LNCaP clone FGC (cell line): ENCODE data around the gene RBM19.

Experiments used
- DNase-seq: peaks from one replicate; pipeline ENCODE4 v3.0.0-alpha.2; 2011; ENCODE audit warnings: low read depth
- H3K4me3 ChIP-seq: 2 replicates; pipeline ENCODE4 v1.5.1; 2011; ENCODE audit warnings: mild to moderate bottlenecking, low read depth, low read length, control low read depth
- TF ChIP-seq, protein P1 (sequence below): IDR thresholded peaks from 2 replicates; pipeline ENCODE4 v1.5.1; 2012; ENCODE audit warnings: mild to moderate bottlenecking; ENCODE audit not compliant: control insufficient read depth, insufficient read depth; ENCODE audit errors: extremely low read depth

Gene RBM19

DNA sequence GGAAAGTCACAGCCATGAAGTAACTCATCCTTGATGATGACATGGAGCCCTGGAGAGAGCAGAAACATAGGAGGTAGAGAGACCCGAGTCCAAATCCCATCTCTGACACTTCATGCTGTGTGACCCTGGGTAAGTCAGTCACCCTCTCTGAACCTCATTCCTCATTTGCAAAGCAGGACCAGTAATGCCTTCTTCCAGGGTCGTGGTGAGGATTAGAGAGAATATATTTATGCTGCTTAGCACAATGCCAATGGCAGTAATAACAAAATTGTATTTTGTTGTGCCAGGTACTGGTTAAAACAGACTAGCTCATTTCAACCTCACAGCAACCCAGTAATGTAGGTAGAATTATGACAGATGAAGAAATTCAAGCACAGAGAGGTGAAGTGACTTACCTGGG is 13.9 kb upstream of the RBM19 start:
- no peak overlapping the region for H3K4me3 ChIP-seq
- DNase-seq = no peak
- TF ChIP-seq, protein P1, sequence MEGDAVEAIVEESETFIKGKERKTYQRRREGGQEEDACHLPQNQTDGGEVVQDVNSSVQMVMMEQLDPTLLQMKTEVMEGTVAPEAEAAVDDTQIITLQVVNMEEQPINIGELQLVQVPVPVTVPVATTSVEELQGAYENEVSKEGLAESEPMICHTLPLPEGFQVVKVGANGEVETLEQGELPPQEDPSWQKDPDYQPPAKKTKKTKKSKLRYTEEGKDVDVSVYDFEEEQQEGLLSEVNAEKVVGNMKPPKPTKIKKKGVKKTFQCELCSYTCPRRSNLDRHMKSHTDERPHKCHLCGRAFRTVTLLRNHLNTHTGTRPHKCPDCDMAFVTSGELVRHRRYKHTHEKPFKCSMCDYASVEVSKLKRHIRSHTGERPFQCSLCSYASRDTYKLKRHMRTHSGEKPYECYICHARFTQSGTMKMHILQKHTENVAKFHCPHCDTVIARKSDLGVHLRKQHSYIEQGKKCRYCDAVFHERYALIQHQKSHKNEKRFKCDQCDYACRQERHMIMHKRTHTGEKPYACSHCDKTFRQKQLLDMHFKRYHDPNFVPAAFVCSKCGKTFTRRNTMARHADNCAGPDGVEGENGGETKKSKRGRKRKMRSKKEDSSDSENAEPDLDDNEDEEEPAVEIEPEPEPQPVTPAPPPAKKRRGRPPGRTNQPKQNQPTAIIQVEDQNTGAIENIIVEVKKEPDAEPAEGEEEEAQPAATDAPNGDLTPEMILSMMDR = no peak

DNA sequence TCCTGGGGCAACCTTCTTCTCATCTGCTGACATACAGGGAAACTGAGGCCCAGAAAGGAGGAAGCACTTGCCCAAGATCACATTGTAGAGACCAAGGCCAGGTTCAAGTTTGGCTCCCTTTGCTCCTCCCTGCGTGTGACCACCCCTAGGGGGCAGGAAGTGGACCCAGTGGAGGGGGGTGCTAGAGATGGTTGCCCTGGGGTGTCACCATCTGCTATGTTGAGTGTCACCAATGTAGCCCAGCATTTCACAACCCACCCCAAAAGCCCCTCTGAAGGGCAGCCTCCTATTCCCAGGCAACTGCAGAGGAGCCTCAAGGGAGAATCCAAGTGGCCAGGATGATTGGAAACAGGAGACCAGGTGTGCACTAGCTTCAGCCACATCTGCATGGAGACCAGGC is 12.0 kb upstream of the RBM19 start:
- H3K4me3 ChIP-seq = no peak overlapping the region
- DNase-seq = no peak
- TF ChIP-seq, protein P1 = no peak

DNA sequence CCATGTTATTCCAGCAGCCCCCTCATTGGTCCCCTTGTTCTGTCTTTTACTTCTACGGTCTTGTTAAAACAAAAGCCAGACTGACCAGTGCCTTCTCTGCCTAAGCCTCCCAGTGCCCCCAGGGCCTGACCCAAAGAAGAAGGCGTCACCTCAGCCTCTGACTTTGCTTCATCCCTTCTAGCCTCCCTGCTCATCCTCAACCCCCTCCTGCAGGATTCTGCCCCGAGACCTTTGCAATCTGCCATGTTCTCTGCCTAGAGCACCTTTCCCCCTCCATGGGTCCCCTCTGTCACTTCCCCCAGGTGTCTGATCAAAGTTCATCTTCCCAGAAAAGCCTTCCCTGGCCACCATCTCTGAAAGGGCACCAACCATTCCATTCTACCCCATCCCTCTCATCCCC is 7.9 kb upstream of the RBM19 start:
- DNase-seq = no peak
- no peak overlapping the region for H3K4me3 ChIP-seq
- TF ChIP-seq, protein P1 = no peak

DNA sequence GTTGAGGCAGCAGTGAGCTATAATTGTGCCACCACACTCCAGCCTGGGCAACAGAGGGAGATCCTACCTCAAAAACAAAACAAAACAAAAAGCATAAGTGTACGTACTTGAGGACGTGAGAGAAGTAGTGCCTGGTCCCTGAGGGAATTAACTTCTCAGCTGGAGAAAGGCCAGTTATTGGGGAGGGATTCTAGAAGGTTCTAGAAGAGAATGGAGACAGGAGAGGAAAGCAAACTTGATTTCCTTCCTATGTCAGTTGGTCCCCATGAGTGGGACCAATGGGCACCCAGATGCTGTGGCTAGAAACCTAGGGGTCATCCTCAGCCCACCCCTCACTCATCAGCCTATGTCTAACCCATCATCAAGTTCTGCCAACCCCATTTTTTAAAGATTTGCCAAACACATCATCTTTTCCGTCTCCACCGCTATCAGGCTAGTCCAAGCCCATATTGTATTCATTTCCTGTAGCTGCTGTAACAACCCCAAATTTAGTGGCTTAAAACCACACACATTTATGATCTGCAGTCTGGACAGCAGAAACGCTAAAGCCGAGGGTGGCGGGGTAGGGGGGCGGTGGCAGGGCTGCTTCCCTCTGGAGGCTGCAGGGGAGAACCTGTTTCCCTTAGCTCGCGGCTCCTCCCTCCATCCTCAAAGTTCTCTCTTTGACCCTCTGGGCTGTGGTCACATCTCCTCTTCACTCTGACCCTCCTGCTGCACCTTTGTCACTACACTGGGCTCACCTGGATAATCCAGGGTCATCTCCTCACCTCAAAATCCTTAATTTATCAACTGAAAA is 7.2 kb upstream of the RBM19 start:
- DNase-seq = no peak
- TF ChIP-seq, protein P1 = no peak

DNA sequence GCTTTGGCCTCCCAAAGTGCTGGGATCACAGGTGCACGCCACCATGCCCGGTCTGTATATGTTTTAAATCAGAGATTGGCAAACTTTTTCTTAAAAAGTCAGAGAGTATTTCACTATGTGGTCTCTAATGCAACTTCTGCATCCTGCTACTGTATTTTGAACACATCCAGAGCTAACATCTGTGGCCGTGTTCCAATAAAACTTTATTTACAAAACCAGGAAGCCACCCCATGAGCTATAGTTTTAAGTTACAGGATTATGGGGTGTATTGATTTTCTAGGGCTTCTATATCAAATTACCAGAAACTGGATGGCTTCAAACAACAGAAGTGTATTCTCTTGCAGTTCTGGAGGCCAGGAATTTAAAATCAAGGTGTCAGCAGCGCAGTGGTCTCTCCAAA is 5.3 kb upstream of the RBM19 start:
- DNase-seq = no peak
- TF ChIP-seq, protein P1 = no peak
- no peak overlapping the region for H3K4me3 ChIP-seq

More for the DNA sequence above, 7.2 kb upstream of the RBM19 start:
- no peak overlapping the region for H3K4me3 ChIP-seq

DNA sequence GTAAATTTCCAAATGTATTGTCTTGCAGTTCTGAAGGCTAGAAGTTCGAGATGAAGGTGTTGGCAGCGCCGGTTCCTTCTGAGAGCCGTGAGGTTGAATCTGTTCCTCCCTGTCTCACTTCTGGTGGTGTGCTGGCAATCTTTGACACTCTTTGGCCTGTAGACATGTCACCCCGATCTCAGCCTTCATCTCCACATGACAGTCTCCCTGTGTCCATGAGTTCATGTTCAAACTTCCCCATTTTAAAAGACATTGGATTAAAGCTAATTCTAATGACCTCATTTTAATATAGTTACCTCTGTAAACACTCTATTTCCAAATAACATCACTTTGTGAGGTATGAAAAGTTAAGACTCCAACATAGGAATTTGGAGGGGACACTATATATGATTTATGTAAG is 4.1 kb upstream of the RBM19 start:
- DNase-seq = no peak
- TF ChIP-seq, protein P1 = no peak
- H3K4me3 ChIP-seq = no peak overlapping the region

DNA sequence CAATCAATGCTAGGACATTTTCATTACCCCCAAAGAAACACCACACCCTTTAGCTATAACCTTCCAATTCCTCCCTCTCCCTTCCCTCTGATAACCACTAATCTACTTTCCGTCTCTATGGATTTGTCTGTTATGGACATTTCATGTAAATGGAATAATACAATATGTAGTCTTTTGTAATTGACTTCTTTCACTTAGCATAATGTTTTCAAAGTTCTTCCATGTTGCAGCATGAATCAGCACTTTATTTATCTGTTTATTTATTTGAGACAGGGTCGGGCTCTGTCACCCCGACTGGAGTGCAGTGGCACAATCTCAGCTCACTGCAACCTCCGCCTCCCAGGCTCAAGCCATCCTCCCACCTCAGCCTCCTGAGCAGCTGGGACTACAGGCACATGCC is 1.2 kb upstream of the RBM19 start:
- H3K4me3 ChIP-seq = no peak overlapping the region
- TF ChIP-seq, protein P1 = no peak
- no peak for DNase-seq
